ENCODE results near the gene DCAF8L2.

- TF ChIP-seq, protein P1, sequence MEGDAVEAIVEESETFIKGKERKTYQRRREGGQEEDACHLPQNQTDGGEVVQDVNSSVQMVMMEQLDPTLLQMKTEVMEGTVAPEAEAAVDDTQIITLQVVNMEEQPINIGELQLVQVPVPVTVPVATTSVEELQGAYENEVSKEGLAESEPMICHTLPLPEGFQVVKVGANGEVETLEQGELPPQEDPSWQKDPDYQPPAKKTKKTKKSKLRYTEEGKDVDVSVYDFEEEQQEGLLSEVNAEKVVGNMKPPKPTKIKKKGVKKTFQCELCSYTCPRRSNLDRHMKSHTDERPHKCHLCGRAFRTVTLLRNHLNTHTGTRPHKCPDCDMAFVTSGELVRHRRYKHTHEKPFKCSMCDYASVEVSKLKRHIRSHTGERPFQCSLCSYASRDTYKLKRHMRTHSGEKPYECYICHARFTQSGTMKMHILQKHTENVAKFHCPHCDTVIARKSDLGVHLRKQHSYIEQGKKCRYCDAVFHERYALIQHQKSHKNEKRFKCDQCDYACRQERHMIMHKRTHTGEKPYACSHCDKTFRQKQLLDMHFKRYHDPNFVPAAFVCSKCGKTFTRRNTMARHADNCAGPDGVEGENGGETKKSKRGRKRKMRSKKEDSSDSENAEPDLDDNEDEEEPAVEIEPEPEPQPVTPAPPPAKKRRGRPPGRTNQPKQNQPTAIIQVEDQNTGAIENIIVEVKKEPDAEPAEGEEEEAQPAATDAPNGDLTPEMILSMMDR (IDR thresholded peaks at IDR 0.05; ENCODE audit: insufficient read depth, low read depth, low read length) = no peak
- no peak for TF ChIP-seq EZH2 (IDR thresholded peaks at IDR 0.05; ENCODE audit: insufficient read depth, low read length)
Observed at GRCh38 chrX:27660878-27661277, 70.7 kb downstream of the DCAF8L2 start.
